Gastrocnemius medialis (tissue), 4 donors: ENCODE results near the gene LRRC8E. TPM values are rescaled to one million over a fixed set of nuclear protein-coding genes. Genes with fewer than 3 reads are reported as not detected.

ENCODE experiments used
- ATAC-seq, 2 donors: fragments of 150-250 bp; one replicate each; pipeline ENCODE4 v1.9.1; 2016
- DNase-seq, 2 donors: peaks; one replicate each; pipeline ENCODE4 v3.0.0-alpha.2; 2019
- H3K27ac ChIP-seq, 4 donors: fragments of 200-600 bp; sonication (generic); 1 replicate in 1 of 4; 2 replicates in 3 of 4; pipeline ENCODE4 v1.5.1; 2016 to 2018; ENCODE audit warnings: mild to moderate bottlenecking in 2 of 4, moderate library complexity in 1 of 4
- H3K27me3 ChIP-seq, 3 donors: fragments of 200-600 bp; sonication (generic) in 2 of 3; 1 replicate in 1 of 3; 2 replicates in 2 of 3; pipeline versions ENCODE4 v1.5.1 to v1.6.0; 2016 to 2019; ENCODE audit warnings: mild to moderate bottlenecking in 1 of 3, moderate library complexity in 1 of 3
- H3K36me3 ChIP-seq, 2 donors: fragments of 200-600 bp; sonication (generic) in 1 of 2; one replicate each; pipeline ENCODE4 v1.5.1; 2017 to 2018
- H3K4me1 ChIP-seq, 2 donors: fragments of 200-600 bp; sonication (generic) in 1 of 2; one replicate each; pipeline ENCODE4 v1.5.1; 2016 to 2017; ENCODE audit warnings: mild to moderate bottlenecking in 2 of 2
- H3K4me3 ChIP-seq, 4 donors: fragments of 200-600 bp; sonication (generic) in 3 of 4; 1 replicate in 1 of 4; 2 replicates in 3 of 4; pipeline ENCODE4 v1.5.1; 2016 to 2019; ENCODE audit warnings: mild to moderate bottlenecking in 2 of 4
- H3K9me3 ChIP-seq, 3 donors: fragments of 200-600 bp; sonication (generic) in 2 of 3; 1 replicate in 1 of 3; 2 replicates in 2 of 3; pipeline ENCODE4 v1.5.1; 2016 to 2019
- POLR2A ChIP-seq, 2 donors: fragments of 450-650 bp; IDR thresholded peaks; one replicate each; pipeline ENCODE4 v1.6.1; 2017; ENCODE audit warnings: antibody characterized with exemption in 2 of 2, mild to moderate bottlenecking in 2 of 2, moderate library complexity in 2 of 2
- in situ Hi-C, 4 donors: fragments of 200-750 bp; cut with MboI; loops; one replicate each; pipeline versions ENCODE4 v1.15.0 to v1.8.0; 2017; ENCODE audit warnings: low sequenced_read_pairs in 4 of 4
- intact Hi-C: fragments of 100-400 bp; cut with DNase I; formaldehyde crosslinking; loops from one replicate; pipeline ENCODE4 v1.15.1; 2023; ENCODE audit warnings: low total_unique reads
- total RNA-seq, 4 donors: library from RNA; depleted of rRNA; stranded (reverse); fragments of >200 nt; gene quantifications; one replicate each; pipeline versions ENCODE4 v1.1.0 to v1.2.3, GENCODE V29; 2016
- TF ChIP-seq, protein P1 (sequence below), 5 experiments: fragments of 450-650 bp in 3 of 5; fragments of 200-600 bp in 2 of 5; sonication (generic) in 2 of 5; IDR thresholded peaks in 4 of 5; conservative IDR thresholded peaks in 1 of 5; 1 replicate in 4 of 5; 2 replicates in 1 of 5; pipeline ENCODE4 v1.5.1; 2016 to 2019; ENCODE audit warnings: antibody characterized with exemption in 5 of 5, mild to moderate bottlenecking in 3 of 5, moderate library complexity in 3 of 5

LRRC8E gene
- total RNA-seq, 4 donors from 2014 or later, result 2.1 TPM; not detected in 3

DNA sequence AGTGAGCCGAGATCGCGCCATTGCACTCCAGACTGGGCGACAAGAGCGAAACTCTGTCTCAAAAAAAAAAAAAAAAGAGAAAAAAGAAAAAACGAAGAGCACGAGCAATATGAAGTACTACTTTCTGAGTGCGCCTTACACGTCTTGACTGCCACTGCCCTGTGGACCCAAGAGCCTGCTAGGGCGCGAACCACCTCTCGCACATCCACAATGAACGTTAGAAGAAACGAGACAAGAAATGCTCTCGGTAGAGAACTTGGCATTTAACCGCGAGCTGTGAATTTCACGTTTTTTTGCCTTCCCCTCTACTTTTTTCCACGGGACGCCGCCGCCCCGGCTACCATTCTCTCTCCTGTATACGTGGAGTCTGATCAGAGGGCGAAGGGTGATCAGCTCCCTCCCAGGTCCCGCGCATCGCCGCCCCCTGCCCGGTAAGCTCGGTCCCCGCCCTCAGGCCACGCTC lies 54.7 kb downstream of the LRRC8E start:
- Histone ChIP-seq H3K36me3 (peaks cover 0 to 30% of the 10 kb centered on the region in 2 donors), H3K4me1 (peaks cover 10 to 19% of the 10 kb centered on the region in 2 donors), H3K27ac (peak overlapping the region; percentile 94 to 100 (median 98)), H3K9me3 (no peaks in the 10 kb centered on the region), H3K27me3 (no peaks in the 10 kb centered on the region), H3K4me3 (peak overlapping the region; percentile 67 to 97 (median 82))
- no peak for TF ChIP-seq POLR2A (IDR thresholded peaks at IDR 0.05)
- TF ChIP-seq, protein P1, sequence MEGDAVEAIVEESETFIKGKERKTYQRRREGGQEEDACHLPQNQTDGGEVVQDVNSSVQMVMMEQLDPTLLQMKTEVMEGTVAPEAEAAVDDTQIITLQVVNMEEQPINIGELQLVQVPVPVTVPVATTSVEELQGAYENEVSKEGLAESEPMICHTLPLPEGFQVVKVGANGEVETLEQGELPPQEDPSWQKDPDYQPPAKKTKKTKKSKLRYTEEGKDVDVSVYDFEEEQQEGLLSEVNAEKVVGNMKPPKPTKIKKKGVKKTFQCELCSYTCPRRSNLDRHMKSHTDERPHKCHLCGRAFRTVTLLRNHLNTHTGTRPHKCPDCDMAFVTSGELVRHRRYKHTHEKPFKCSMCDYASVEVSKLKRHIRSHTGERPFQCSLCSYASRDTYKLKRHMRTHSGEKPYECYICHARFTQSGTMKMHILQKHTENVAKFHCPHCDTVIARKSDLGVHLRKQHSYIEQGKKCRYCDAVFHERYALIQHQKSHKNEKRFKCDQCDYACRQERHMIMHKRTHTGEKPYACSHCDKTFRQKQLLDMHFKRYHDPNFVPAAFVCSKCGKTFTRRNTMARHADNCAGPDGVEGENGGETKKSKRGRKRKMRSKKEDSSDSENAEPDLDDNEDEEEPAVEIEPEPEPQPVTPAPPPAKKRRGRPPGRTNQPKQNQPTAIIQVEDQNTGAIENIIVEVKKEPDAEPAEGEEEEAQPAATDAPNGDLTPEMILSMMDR (IDR thresholded peaks at IDR 0.05 in 4 of 5, conservative IDR thresholded peaks at IDR 0.05 in 1 of 5), result no peak
- DNase-seq, result no peak
- ATAC-seq, result no peak
- intact Hi-C loops (loop anchor here (1.0 to 10.0 kb wide), 3 partner anchors 23 to 892 kb away; partner anchors contain the start of genes MAP2K7, MBD3L1, SNAPC2 and ZNF558), in situ Hi-C loops (loop anchor here (5.0 to 10.0 kb wide), 2 partner anchors 59 to 312 kb away; no protein-coding TSS in a partner anchor)

DNA sequence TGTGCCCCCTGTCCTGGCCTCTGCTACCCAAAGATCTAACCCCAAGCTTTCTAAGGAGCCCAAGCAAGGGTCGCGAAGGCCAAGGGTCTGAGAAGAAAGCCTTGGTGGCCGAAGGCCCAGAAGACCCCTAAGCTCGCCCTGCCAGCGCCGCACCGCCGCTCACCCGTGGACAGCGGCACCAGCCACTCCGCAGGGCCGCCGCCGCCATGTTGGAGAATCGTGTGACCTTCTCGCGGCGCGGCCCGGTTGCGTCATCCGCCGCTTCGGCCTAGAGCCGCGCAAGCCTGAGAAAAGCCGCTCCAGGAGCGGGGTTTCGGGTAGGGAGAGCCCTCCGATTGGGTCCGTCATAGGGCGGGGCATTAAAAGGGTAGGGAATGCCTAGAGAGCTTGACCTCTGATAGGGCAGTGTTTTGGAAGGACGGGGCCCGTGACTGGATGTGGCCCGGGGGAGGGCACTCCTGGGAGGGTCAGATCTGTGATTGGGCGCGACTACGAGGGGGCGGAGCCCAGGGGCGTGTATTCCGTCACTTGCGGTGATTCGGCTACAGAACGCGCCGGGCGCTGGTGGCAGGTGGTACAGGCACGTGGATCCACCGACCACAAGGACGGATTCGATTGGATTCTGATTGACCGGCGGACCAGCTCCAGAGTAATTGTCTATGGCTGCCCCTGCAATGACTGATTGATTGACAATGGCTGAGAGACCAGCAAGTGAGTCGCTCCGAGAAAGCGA lies 55.3 kb downstream of the LRRC8E start, which contains the start of gene TIMM44:
TSS of gene TIMM44 (minus strand) at position 223 of the 733 bp plus-strand sequence. CDS start at position 208, 15 bp downstream.
- peak within 1 kb of the TSS; percentile 94 to 100 (median 98) for H3K27ac ChIP-seq
- peaks cover 10 to 19% of the 10 kb centered on the region in 2 donors for H3K4me1 ChIP-seq
- H3K36me3 ChIP-seq, result peaks cover 0 to 24% of the 10 kb centered on the region in 2 donors
- DNase-seq (peak; percentile 100), ATAC-seq (peak; percentile 97 to 98)
- in situ Hi-C loops, result loop anchor here (5.0 to 10.0 kb wide), 2 partner anchors 59 to 311 kb away; no protein-coding TSS in a partner anchor
- TF ChIP-seq, protein P1 (IDR thresholded peaks at IDR 0.05 in 4 of 5, conservative IDR thresholded peaks at IDR 0.05 in 1 of 5), result no peak
- TF ChIP-seq POLR2A (IDR thresholded peaks at IDR 0.05), result peak; percentile 92 to 97
- no peaks in the 10 kb centered on the region for H3K27me3 ChIP-seq
- intact Hi-C loops, result loop anchor here (1.0 to 10.0 kb wide), 5 partner anchors 23 to 891 kb away; partner anchors contain the start of genes MAP2K7, MBD3L1, SNAPC2 and ZNF558
- peak within 1 kb of the TSS; percentile 67 to 97 (median 82) for H3K4me3 ChIP-seq
- H3K9me3 ChIP-seq, result no peaks in the 10 kb centered on the region

DNA sequence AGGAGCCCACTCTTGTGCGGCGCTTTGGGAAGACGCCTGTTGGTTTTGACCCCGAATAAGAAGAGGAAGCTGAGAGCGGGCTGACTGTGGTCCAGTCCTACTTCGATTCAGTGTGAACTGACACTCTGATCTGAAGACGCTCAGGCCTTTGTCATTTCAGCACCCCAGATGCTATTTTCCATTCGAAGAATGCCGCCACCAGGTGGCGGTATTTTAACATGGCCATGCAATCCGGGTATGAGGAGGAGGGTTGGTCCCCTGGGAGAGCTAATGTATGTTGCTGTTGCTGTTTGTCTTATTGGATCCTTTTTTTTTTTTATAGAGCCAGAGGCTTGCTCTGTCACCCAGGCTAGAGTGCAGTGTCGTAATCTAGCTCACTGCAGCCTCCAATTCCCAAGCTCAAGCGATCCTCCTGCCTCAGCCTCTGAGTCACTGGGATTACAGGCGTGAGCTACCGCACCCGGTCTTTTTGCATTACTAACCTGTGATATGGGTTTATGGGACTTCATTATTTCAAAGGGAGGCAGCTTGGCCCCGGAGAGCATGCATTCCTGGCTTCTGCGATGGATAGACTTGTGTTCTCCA lies 56.0 kb downstream of the LRRC8E start:
- H3K4me1 ChIP-seq, result peaks cover 10 to 19% of the 10 kb centered on the region in 2 donors
- no peaks in the 10 kb centered on the region for H3K9me3 ChIP-seq
- DNase-seq (peak; percentile 65 to 84), ATAC-seq (peak; percentile 69 to 78)
- TF ChIP-seq POLR2A (IDR thresholded peaks at IDR 0.05), result no peak
- TF ChIP-seq, protein P1 (IDR thresholded peaks at IDR 0.05 in 4 of 5, conservative IDR thresholded peaks at IDR 0.05 in 1 of 5), result peak; percentile 88 to 96 (median 88)
- H3K4me3 ChIP-seq, result peak overlapping the region; percentile 67 to 97 (median 82)
- H3K27ac ChIP-seq, result peak overlapping the region; percentile 94 to 100 (median 98)
- intact Hi-C loops, result loop anchor here (1.0 to 10.0 kb wide), 3 partner anchors 58 to 891 kb away; partner anchors contain the start of genes MBD3L1 and ZNF558
- peaks cover 0 to 17% of the 10 kb centered on the region in 2 donors for H3K36me3 ChIP-seq
- H3K27me3 ChIP-seq, result no peaks in the 10 kb centered on the region
- in situ Hi-C loops, result loop anchor here (5.0 to 10.0 kb wide), 2 partner anchors 58 to 311 kb away; no protein-coding TSS in a partner anchor

DNA sequence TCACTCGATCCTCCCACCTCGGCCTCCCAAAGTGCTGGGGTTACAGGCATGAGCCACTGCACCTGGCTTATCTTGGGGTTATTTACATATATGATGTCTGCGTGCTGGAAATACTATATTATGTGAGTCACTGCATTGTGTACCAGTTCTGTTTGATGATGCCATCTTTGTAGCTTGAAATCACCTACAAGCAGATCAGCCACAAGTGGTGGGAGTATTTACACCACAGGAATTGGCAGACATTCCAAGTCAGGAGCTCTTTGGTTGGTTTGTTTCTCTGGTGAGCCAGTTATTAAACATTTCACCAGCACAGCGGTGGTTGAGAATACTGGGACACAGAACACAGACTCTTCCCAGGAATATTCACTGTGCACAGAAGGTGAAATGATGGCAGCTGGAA lies 59.6 kb downstream of the LRRC8E start:
- H3K4me1 ChIP-seq, result peaks cover 14 to 17% of the 10 kb centered on the region in 2 donors
- TF ChIP-seq POLR2A (IDR thresholded peaks at IDR 0.05), result no peak
- no peak overlapping the region for H3K27ac ChIP-seq
- H3K27me3 ChIP-seq, result no peaks in the 10 kb centered on the region
- intact Hi-C loops, result loop anchor here (10.0 kb wide), 1 partner anchor 887 kb away; the partner anchor contains the start of genes MBD3L1 and ZNF558
- DNase-seq (no peak), ATAC-seq (no peak)
- H3K4me3 ChIP-seq, result no peak overlapping the region
- in situ Hi-C loops, result loop anchor here (5.0 to 10.0 kb wide), 3 partner anchors 54 to 307 kb away; no protein-coding TSS in a partner anchor
- H3K36me3 ChIP-seq, result no peaks in the 10 kb centered on the region
- no peaks in the 10 kb centered on the region for H3K9me3 ChIP-seq

Other genes with a start within 250 kb of the LRRC8E start
- gene RETN, start 219.5 kb upstream of the LRRC8E start, total RNA-seq, result 1 to 10 TPM in 1 of 4 donors, not detected in 3; 1.2 TPM
- 1 to 10 TPM in 1 of 4 donors, under 1 TPM in 1, not detected in 2; 0.16 to 1.2 TPM for gene MCEMP1, start 211.4 kb upstream of the LRRC8E start, total RNA-seq
- 100 to 1,000 TPM; 109 to 146 (median 126) TPM for gene TRAPPC5, start 207.7 kb upstream of the LRRC8E start, total RNA-seq
- not detected for gene FCER2, start 186.4 kb upstream of the LRRC8E start, total RNA-seq
- gene CLEC4G, start 156.4 kb upstream of the LRRC8E start, total RNA-seq, result under 1 TPM in 1 of 4 donors, not detected in 3; 0.86 TPM
- 1 to 10 TPM in 3 of 4 donors, under 1 TPM in 1; 0.56 to 1.3 (median 1.0) TPM for gene CD209, start 141.0 kb upstream of the LRRC8E start, total RNA-seq
- gene CLEC4M, start 125.3 kb upstream of the LRRC8E start, total RNA-seq, result not detected
- gene EVI5L, start 58.3 kb upstream of the LRRC8E start, total RNA-seq, result 10 to 100 TPM; 17.5 to 24.6 (median 20.4) TPM
- gene PRR36, start 14.1 kb upstream of the LRRC8E start, total RNA-seq, result not detected
- gene MAP2K7, start 15.4 kb downstream of the LRRC8E start, total RNA-seq, result 10 to 100 TPM; 17.7 to 41.7 (median 32.9) TPM
- 1 to 10 TPM in 2 of 4 donors, under 1 TPM in 1, not detected in 1; 0.62 to 2.6 (median 1.5) TPM for gene TGFBR3L, start 26.3 kb downstream of the LRRC8E start, total RNA-seq
- 10 to 100 TPM in 1 of 4 donors, 1 to 10 TPM in 3; 4.6 to 10.9 (median 7.1) TPM for gene SNAPC2, start 31.8 kb downstream of the LRRC8E start, total RNA-seq
- not detected for gene CTXN1, start 37.6 kb downstream of the LRRC8E start, total RNA-seq
- 100 to 1,000 TPM in 1 of 4 donors, 10 to 100 TPM in 3; 53.9 to 168 (median 94.1) TPM for gene TIMM44, start 55.2 kb downstream of the LRRC8E start, total RNA-seq
- gene ELAVL1, start 117.1 kb downstream of the LRRC8E start, total RNA-seq, result 10 to 100 TPM; 18.2 to 40.5 (median 28.9) TPM
- gene CCL25, start 164.2 kb downstream of the LRRC8E start, total RNA-seq, result not detected